Karpas-422 (cell line): ENCODE data around the gene KRT9. TPM values are rescaled to one million over a fixed set of nuclear protein-coding genes. Genes with fewer than 3 reads are reported as not detected.

ENCODE experiments used
- DNase-seq: peaks from one replicate; pipeline ENCODE4 v3.0.0-alpha.2; 2015
- H2AFZ ChIP-seq: fragments of 200-600 bp; sonication (generic); 2 replicates; pipeline ENCODE4 v1.6.1; 2014; ENCODE audit warnings: antibody characterized with exemption, low read length, mixed read lengths
- H3K27ac ChIP-seq: fragments of 200-600 bp; sonication (generic); 2 replicates; pipeline ENCODE4 v1.5.1; 2014; ENCODE audit warnings: mild to moderate bottlenecking, low read length, moderate library complexity
- H3K27me3 ChIP-seq: fragments of 200-600 bp; sonication (generic); 2 replicates; pipeline ENCODE4 v1.6.1; 2014; ENCODE audit warnings: low read length, mixed read lengths
- H3K36me3 ChIP-seq: fragments of 200-600 bp; sonication (generic); 2 replicates; pipeline ENCODE4 v1.6.1; 2014; ENCODE audit warnings: low read length, mixed read lengths; ENCODE audit not compliant: insufficient read depth
- H3K4me1 ChIP-seq: fragments of 200-600 bp; sonication (generic); 2 replicates; pipeline ENCODE4 v1.6.1; 2014; ENCODE audit warnings: mild to moderate bottlenecking, low read length, mixed read lengths
- H3K4me2 ChIP-seq: fragments of 200-600 bp; sonication (generic); 2 replicates; pipeline ENCODE4 v1.6.1; 2014; ENCODE audit warnings: low read length, low read depth, mild to moderate bottlenecking; ENCODE audit not compliant: poor library complexity, severe bottlenecking
- H3K4me3 ChIP-seq: fragments of 200-600 bp; sonication (generic); 2 replicates; pipeline ENCODE4 v1.5.1; 2014; ENCODE audit warnings: mild to moderate bottlenecking, antibody characterized with exemption, low read length, mixed read lengths
- H3K79me2 ChIP-seq: fragments of 200-600 bp; sonication (generic); 2 replicates; pipeline ENCODE4 v1.6.1; 2014; ENCODE audit warnings: mild to moderate bottlenecking, low read length, mixed read lengths
- H3K9ac ChIP-seq: fragments of 200-600 bp; sonication (generic); 2 replicates; pipeline ENCODE4 v1.6.0; 2014; ENCODE audit warnings: low read length
- H3K9me2 ChIP-seq: fragments of 200-600 bp; sonication (generic), shearing (Covaris generic); replicated peaks from 2 replicates; pipeline ENCODE4 v1.6.0; 2014; ENCODE audit warnings: mild to moderate bottlenecking, low read length, moderate library complexity; ENCODE audit not compliant: insufficient read depth
- H3K9me3 ChIP-seq: fragments of 300-700, 200-600 bp; sonication (generic); 2 replicates; pipeline ENCODE4 v1.6.1; 2014; ENCODE audit warnings: low read length, mixed read lengths
- H4K20me1 ChIP-seq: fragments of 200-600 bp; sonication (generic); 2 replicates; pipeline ENCODE4 v1.6.1; 2014; ENCODE audit warnings: mild to moderate bottlenecking, antibody characterized with exemption, low read length, low read depth; ENCODE audit not compliant: insufficient read depth
- total RNA-seq: library from RNA; depleted of rRNA; stranded (reverse); fragments of >200 nt; shearing (Covaris generic); gene quantifications from 2 replicates; pipeline ENCODE4 v1.2.3, GENCODE V29; 2014; ENCODE audit warnings: low replicate concordance

The KRT9 gene
- total RNA-seq, 1 experiment from 2014 or later, result not detected

DNA sequence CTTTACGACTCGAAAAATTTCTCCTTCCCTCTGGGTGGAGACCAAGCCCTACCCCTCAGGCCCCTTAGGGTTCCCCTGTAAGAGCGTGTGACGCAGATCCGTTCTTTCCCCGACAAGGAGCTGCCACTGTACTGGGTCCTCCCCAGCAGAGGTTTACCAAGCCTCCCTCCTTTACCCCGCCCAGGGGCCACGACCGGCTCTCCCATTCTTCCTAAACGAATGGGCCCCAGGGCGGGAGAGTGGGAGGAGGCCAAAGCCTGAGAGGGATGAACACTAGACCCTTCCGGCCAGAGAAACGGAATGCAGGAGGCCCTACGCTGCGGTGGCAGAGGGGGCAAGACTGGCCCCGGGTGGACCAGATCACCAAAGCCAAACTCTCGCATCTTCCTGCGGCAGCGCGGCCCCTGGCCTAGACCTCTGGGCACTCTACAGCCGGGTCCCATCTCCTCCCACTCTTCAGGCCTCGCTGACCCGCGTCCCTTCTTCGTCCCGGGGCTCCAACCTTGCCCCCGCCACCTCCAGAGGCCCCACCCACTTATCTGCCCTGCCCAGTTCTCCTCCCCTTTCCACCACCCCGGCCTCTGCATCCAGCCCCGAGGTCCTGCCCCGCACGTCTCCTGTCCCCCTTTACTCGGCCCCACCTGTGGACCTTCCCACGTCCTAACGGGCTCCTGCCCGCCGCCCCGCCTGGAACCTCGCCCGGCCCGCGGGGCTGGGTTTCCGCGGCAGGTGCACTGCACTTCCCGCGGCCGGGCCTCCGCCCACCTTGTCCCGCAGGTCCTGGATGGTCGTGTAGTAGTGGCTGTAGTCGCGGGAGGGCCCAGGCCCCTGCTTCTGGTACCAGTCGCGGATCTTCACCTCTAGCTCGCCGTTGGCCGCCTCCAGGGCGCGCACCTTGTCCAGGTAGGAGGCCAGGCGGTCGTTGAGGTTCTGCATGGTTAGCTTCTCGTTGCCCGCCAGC, 44.5 kb downstream of the KRT9 start:
- no peak for DNase-seq
- no peak overlapping the region for H3K9ac ChIP-seq
- no peaks in the 10 kb centered on the region for H3K9me3 ChIP-seq
- H3K27ac ChIP-seq, result no peak overlapping the region
- no peak overlapping the region for H2AFZ ChIP-seq
- no peaks in the 10 kb centered on the region for H3K79me2 ChIP-seq
- no peaks in the 10 kb centered on the region for H3K27me3 ChIP-seq
- H3K4me3 ChIP-seq, result no peak overlapping the region
- H4K20me1 ChIP-seq, result no peaks in the 10 kb centered on the region
- no peak overlapping the region for H3K4me2 ChIP-seq
- no peaks in the 10 kb centered on the region for H3K9me2 ChIP-seq
- H3K36me3 ChIP-seq, result no peaks in the 10 kb centered on the region
- H3K4me1 ChIP-seq, result no peaks in the 10 kb centered on the region

DNA sequence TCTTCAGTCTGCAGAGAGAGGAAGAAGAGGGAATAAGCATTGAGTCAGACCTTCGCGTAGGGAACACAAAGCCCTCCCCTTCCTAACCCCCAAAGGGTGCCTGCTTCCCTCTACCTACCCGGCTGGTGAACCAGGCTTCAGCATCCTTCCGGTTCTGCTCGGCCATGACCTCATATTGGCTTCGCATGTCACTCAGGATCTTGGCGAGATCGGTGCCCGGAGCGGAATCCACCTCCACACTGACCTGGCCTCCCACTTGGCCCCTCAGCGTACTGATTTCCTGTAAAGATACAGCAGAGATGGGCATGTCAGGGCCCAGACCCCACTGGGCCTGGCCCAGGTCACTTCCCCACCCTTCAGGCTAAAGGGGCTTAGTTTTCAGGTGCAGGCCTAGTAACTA, 47.6 kb downstream of the KRT9 start:
- Histone ChIP-seq H4K20me1 (no peaks in the 10 kb centered on the region), H3K4me2 (no peak overlapping the region)

DNA sequence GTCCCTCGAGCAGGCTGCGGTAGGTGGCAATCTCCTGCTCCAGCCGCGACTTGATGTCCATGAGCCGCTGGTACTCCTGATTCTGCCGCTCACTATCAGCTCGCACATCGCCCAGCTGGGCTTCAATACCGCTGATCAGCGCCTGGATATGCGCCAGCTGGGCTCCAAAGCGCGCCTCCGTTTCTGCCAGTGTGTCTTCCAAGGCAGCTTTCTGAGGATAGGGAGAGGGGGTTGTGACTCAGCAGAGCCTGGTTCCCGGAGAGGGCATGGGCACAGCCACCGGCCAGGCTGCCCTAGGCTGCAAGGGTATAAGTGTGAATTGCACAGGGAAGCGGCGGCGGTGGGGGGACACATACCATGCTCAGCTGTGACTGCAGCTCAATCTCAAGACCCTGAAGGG, 48.1 kb downstream of the KRT9 start:
- no peaks in the 10 kb centered on the region for H3K36me3 ChIP-seq
- DNase-seq, result no peak
- no peak overlapping the region for H3K27ac ChIP-seq
- no peak overlapping the region for H2AFZ ChIP-seq
- no peak overlapping the region for H3K9ac ChIP-seq
- H3K4me1 ChIP-seq, result no peaks in the 10 kb centered on the region
- no peak overlapping the region for H3K4me2 ChIP-seq
- no peaks in the 10 kb centered on the region for H3K9me3 ChIP-seq
- H3K9me2 ChIP-seq, result no peaks in the 10 kb centered on the region
- no peak overlapping the region for H3K4me3 ChIP-seq
- H3K79me2 ChIP-seq, result no peaks in the 10 kb centered on the region
- H4K20me1 ChIP-seq, result no peaks in the 10 kb centered on the region
- H3K27me3 ChIP-seq, result no peaks in the 10 kb centered on the region

More for the DNA sequence above, 47.6 kb downstream of the KRT9 start:
- Histone ChIP-seq H3K4me1 (no peaks in the 10 kb centered on the region), H3K9ac (no peak overlapping the region), H3K27me3 (no peaks in the 10 kb centered on the region), H2AFZ (no peak overlapping the region), H3K9me3 (no peaks in the 10 kb centered on the region), H3K27ac (no peak overlapping the region), H3K36me3 (no peaks in the 10 kb centered on the region), H3K79me2 (no peaks in the 10 kb centered on the region), H3K4me3 (no peak overlapping the region), H3K9me2 (no peaks in the 10 kb centered on the region)
- DNase-seq, result no peak

DNA sequence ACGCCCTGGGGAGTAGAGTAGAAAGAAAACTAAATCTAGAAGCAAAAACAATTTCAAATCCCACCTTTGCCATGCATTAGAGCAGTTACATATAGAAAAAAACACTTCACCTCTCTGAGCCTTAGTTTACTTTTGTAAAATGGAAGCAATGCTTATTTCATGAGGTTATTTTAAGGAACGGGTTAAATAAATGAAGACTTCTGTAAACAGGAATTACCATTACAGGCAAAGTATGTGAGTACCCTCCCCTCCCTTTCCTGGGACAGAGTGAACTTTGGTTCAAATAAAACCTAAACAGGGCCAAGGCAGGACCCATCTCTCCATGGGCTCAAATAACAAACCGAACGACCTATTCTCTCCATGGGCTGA, 48.6 kb downstream of the KRT9 start:
- Histone ChIP-seq H3K9me3 (no peaks in the 10 kb centered on the region), H4K20me1 (no peaks in the 10 kb centered on the region), H3K27ac (no peak overlapping the region), H3K4me2 (no peak overlapping the region), H3K4me1 (no peaks in the 10 kb centered on the region), H2AFZ (no peak overlapping the region), H3K4me3 (no peak overlapping the region), H3K9ac (no peak overlapping the region), H3K79me2 (no peaks in the 10 kb centered on the region), H3K36me3 (no peaks in the 10 kb centered on the region), H3K27me3 (no peaks in the 10 kb centered on the region), H3K9me2 (no peaks in the 10 kb centered on the region)
- no peak for DNase-seq

- H4K20me1 ChIP-seq, result no peaks in the 10 kb centered on the region
- no peaks in the 10 kb centered on the region for H3K4me1 ChIP-seq
- no peaks in the 10 kb centered on the region for H3K79me2 ChIP-seq
- no peak for DNase-seq
- H2AFZ ChIP-seq, result no peak overlapping the region
- H3K9me3 ChIP-seq, result no peaks in the 10 kb centered on the region
- H3K27me3 ChIP-seq, result no peaks in the 10 kb centered on the region
- H3K9ac ChIP-seq, result no peak overlapping the region
- H3K36me3 ChIP-seq, result no peaks in the 10 kb centered on the region
- H3K4me2 ChIP-seq, result no peak overlapping the region
- no peaks in the 10 kb centered on the region for H3K9me2 ChIP-seq
- H3K4me3 ChIP-seq, result no peak overlapping the region
- H3K27ac ChIP-seq, result no peak overlapping the region
Observed at GRCh38 chr17:41522301-41523224, 49.3 kb downstream of the KRT9 start.

GRCh38 chr17:41521574-41522261, 50.1 kb downstream of the KRT9 start:
- Histone ChIP-seq H3K4me3 (no peak overlapping the region), H2AFZ (no peak overlapping the region), H4K20me1 (no peaks in the 10 kb centered on the region), H3K4me1 (no peaks in the 10 kb centered on the region), H3K9ac (no peak overlapping the region), H3K4me2 (no peak overlapping the region), H3K79me2 (no peaks in the 10 kb centered on the region), H3K27ac (no peak overlapping the region), H3K9me2 (no peaks in the 10 kb centered on the region), H3K9me3 (no peaks in the 10 kb centered on the region), H3K27me3 (no peaks in the 10 kb centered on the region), H3K36me3 (no peaks in the 10 kb centered on the region)
- DNase-seq, result no peak

DNA sequence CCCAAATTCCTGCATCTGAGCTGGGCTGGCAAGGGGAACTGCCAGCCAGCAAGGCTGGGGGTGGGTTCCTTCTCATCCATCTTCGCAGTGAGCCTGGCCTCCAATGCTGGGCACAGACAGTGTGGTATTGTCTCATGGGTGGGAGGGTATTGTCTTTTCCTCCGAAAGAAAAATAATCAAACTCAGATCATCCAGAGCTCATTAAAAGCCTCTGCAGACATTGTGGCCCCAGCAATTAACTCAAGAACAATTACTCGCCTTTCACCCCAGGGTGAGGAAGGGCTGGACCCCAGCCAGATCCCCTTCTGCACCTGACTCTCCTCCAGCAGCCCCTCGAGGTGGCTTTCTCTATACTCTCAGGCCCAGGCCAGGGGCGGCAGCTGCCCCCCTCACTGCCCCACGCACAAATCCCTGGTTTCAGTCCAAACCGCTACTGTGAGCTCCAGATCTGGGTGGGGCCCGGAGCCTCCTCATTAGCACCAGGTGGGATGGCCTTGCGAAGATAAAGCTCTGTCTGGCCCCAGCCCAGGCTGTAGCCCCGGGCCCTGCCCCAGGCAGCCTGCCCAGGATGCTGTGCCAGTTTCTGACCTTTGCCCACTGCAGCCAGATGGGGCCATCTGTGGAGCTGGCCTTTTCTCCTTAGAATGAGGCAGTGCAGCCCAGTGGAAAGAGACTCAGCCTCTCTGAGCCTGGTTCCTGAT, 50.9 kb downstream of the KRT9 start:
- no peaks in the 10 kb centered on the region for H3K9me2 ChIP-seq
- H3K4me1 ChIP-seq, result no peaks in the 10 kb centered on the region
- H3K4me3 ChIP-seq, result no peak overlapping the region
- H3K9me3 ChIP-seq, result no peaks in the 10 kb centered on the region
- no peak overlapping the region for H3K4me2 ChIP-seq
- H3K27ac ChIP-seq, result no peak overlapping the region
- H3K36me3 ChIP-seq, result no peaks in the 10 kb centered on the region
- H3K79me2 ChIP-seq, result no peaks in the 10 kb centered on the region
- H4K20me1 ChIP-seq, result no peaks in the 10 kb centered on the region
- H3K27me3 ChIP-seq, result no peaks in the 10 kb centered on the region
- DNase-seq, result no peak
- no peak overlapping the region for H3K9ac ChIP-seq
- no peak overlapping the region for H2AFZ ChIP-seq
